Right lung (tissue), 5 donors: ENCODE results near the gene MRAP2. TPM values are rescaled to one million over a fixed set of nuclear protein-coding genes. Genes with fewer than 3 reads are reported as not detected.
"Not testable (repeated sequence)": the region's sequence is repeated elsewhere in the genome, so short reads cannot be mapped to it uniquely, and the experiment has no call there.

Source experiments
- DNase-seq, 2 donors: peaks; one replicate each; pipeline ENCODE4 v3.0.0-alpha.2; 2013
- polyA plus RNA-seq, 5 donors: library from polyadenylated mRNA; unstranded; fragments of 120-200 nt; gene quantifications; one replicate each; pipeline versions ENCODE4 v1.2.1 to v1.2.3, GENCODE V29; 2013; ENCODE audit warnings: inconsistent platforms in 1 of 5, low replicate concordance in 1 of 5; ENCODE audit not compliant: insufficient read length in 5 of 5, insufficient read depth in 1 of 5

The MRAP2 gene
- polyA plus RNA-seq, 5 donors, result 4.8 to 8.4 (median 6.2) TPM

- no peak for DNase-seq
Measured at GRCh38 chr6:84072442-84072997, 38.9 kb downstream of the MRAP2 start.

GRCh38 chr6:84074988-84075781 is 41.6 kb downstream of the MRAP2 start:
- no peak for DNase-seq

GRCh38 chr6:84077645-84078044 is 44.1 kb downstream of the MRAP2 start:
- DNase-seq, result no peak

GRCh38 chr6:84078335-84078734 is 44.8 kb downstream of the MRAP2 start:
- DNase-seq, result no peak

- DNase-seq, result no peak
Measured at GRCh38 chr6:84081222-84081621, 47.6 kb downstream of the MRAP2 start.

GRCh38 chr6:84082689-84083265 is 49.2 kb downstream of the MRAP2 start:
- DNase-seq, result no peak

- not testable (repeated sequence) for DNase-seq
Measured at GRCh38 chr6:84084705-84085104, 51.1 kb downstream of the MRAP2 start.

- DNase-seq, result no peak
Measured at GRCh38 chr6:84086056-84086455, 52.5 kb downstream of the MRAP2 start.

- DNase-seq, result no peak
Measured at GRCh38 chr6:84086545-84087429, 53.2 kb downstream of the MRAP2 start.

- DNase-seq, result no peak
Measured at GRCh38 chr6:84089081-84089480, 55.5 kb downstream of the MRAP2 start.

- DNase-seq, result no peak
Measured at GRCh38 chr6:84089552-84089951, 56.0 kb downstream of the MRAP2 start.

- DNase-seq, result no peak
Measured at GRCh38 chr6:84093441-84094435, 60.2 kb downstream of the MRAP2 start.

- DNase-seq, result no peak
Measured at GRCh38 chr6:84095156-84095555, 61.6 kb downstream of the MRAP2 start.

- DNase-seq, result no peak
Measured at GRCh38 chr6:84103029-84103428, 69.5 kb downstream of the MRAP2 start.

- DNase-seq, result not testable (repeated sequence)
Measured at GRCh38 chr6:84105215-84105924, 71.8 kb downstream of the MRAP2 start.

- DNase-seq, result no peak
Measured at GRCh38 chr6:84107495-84107894, 73.9 kb downstream of the MRAP2 start.

GRCh38 chr6:84111351-84111750 is 77.8 kb downstream of the MRAP2 start:
- not testable (repeated sequence) for DNase-seq

- not testable (repeated sequence) for DNase-seq
Measured at GRCh38 chr6:84114933-84115594, 81.5 kb downstream of the MRAP2 start.

GRCh38 chr6:84118191-84118590 is 84.6 kb downstream of the MRAP2 start:
- no peak for DNase-seq

GRCh38 chr6:84119277-84119676 is 85.7 kb downstream of the MRAP2 start:
- DNase-seq, result no peak
